ENCODE data around the gene SOWAHB.

The SOWAHB gene

DNA sequence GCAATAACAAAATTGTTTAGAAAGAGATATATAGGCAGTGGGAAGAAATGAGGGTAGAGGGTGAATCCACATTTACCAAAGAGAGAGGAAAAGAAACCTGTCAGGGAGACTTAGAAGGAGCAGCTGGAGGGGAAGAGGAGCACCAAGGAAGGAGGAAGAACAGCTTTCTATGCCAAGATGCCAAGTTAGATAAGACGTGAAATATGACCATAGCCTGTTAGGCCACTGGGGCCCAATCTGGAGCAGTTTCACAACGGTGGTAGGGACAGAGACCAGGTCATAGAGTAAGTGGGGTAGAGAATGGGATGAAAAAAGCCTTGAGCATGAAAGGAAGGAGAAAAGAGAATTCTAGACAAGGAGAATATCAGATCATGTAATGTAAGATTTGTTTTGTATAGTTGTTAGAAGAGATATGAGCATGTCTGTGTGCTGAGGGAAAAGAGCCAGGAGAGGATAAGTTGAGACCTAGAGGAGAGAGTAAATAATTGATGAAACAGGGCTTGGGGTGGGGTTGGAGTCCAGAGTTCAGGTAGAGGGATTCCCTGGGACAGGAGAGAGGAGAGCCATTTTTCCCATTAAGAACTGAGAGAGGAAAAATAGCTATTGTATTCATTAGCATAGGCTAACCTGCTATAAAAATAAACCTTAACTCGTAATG lies 4.4 kb upstream of the SOWAHB start:
- no peaks in the 10 kb centered on the region for H3K9me3 Mint-ChIP-seq
- no peak overlapping the region for H3K4me3 Mint-ChIP-seq
- H3K27me3 Mint-ChIP-seq: peaks cover 25% of the 10 kb centered on the region
- no peak overlapping the region for H3K27ac Mint-ChIP-seq
- peaks cover 10% of the 10 kb centered on the region for H3K4me1 Mint-ChIP-seq (ENCODE audit: low read depth)
- no peaks in the 10 kb centered on the region for H3K36me3 Mint-ChIP-seq (ENCODE audit: low read depth)
- DNase-seq: no peak

DNA sequence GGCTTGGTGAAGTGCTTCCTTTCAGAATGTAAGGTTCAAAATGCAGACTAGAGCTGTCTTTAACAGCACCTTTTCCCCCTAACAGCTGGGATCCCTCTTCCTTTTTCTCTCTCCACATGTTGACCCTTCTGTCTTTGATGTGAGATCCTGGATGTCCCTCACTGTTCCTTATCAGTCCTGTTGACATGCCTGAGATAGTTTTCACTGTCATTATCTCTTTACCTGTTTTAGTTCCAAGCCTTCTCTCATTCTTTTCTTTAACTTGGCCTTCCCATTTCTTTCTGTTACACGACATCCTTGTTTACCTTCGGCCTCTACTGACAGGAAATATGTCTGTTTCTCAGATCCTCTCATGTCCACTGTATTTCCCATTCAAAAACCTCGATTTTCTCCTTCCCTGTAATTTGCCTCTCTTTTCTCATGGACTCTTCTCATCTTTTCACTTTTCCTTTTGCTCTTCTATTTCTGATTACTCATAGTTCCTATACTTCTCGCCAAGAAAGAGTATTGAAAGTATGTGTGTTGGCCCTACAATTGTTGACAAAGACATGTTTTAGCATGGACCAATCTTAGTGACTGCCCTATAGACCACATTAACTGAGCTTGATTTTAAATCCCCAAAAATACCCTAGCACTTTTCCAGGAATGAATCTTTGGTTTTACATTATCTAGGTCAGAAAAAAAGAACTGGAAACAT lies 1.2 kb upstream of the SOWAHB start:
- Mint-ChIP-seq H3K27ac (no peak overlapping the region), H3K9me3 (no peaks in the 10 kb centered on the region), H3K27me3 (peaks cover 50% of the 10 kb centered on the region), H3K4me3 (no peak overlapping the region), H3K4me1 (ENCODE audit: low read depth) (peaks cover 10% of the 10 kb centered on the region), H3K36me3 (ENCODE audit: low read depth) (no peaks in the 10 kb centered on the region)
- no peak for DNase-seq

DNA sequence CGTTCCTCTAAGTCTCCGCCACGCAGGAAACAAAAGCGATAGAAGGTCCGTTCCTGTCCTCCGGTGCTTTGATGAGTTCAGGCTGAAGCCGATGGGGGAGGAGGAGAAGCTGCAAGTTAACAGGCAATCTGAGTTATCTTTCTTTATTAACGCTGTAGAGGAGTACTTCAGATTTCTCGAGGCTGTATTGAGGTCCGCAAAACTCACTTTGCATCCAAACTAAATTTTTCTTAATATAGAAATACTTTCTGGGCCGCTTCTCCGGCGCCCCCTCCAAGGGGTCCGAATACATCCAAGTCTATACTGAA lies 395 bp upstream of the SOWAHB start:
- peak overlapping the region; percentile 64 for H3K4me3 Mint-ChIP-seq
- no peaks in the 10 kb centered on the region for H3K36me3 Mint-ChIP-seq (ENCODE audit: low read depth)
- no peak for DNase-seq
- H3K4me1 Mint-ChIP-seq (ENCODE audit: low read depth): peaks cover 10% of the 10 kb centered on the region
- H3K9me3 Mint-ChIP-seq: no peaks in the 10 kb centered on the region
- H3K27ac Mint-ChIP-seq: no peak overlapping the region
- peaks cover 51% of the 10 kb centered on the region for H3K27me3 Mint-ChIP-seq

DNA sequence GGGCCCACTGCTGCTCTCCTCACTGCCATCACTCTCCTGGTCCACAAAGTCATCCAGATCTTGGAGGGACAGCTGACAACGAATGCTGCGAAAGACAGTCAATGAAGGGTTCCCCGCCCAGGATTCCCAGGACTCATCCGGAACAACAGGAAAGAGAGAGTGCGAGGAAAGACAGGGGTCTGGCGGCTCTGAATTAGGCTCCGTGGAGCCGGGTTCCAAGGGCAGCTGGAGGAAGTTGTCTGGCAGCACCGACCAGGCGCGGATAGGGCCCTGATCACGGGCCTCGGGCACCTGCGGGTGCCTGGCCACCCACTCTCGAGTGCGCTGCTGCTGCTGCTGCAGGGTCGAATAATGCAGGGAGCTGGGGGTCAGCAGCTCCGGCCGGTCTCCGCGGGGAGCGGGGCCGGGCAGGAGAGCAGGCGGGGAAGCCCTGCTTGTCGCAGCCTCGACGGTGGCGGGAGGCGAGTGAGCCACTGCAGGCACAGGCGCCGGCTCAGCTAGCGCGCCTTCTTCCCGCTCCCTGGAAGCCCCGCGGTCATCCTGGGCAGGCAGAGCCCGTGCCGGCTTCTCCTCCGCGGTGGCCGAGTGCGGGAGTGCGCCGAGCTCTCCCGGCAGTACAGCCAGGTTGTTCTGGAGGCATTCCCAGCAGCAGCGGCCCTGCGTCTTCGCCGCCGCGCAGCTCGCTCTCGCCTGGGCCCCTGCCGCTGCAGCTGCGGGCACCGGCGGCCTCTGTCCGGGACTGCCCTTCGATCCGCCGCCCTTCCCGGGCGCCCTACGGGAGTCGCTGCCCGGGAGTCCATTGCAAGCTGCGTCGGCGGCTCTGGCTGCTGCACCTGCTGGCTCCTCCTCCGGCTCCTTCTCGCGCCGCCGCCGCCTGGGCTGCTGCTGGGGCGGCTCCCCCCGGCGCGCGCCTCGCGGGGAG lies 1.1 kb downstream of the SOWAHB start:
- Mint-ChIP-seq H3K27ac (no peak overlapping the region), H3K36me3 (ENCODE audit: low read depth) (no peaks in the 10 kb centered on the region), H3K9me3 (no peaks in the 10 kb centered on the region), H3K4me3 (no peak overlapping the region), H3K27me3 (peaks cover 62% of the 10 kb centered on the region), H3K4me1 (ENCODE audit: low read depth) (peaks cover 10% of the 10 kb centered on the region)
- DNase-seq: peak; percentile 57

DNA sequence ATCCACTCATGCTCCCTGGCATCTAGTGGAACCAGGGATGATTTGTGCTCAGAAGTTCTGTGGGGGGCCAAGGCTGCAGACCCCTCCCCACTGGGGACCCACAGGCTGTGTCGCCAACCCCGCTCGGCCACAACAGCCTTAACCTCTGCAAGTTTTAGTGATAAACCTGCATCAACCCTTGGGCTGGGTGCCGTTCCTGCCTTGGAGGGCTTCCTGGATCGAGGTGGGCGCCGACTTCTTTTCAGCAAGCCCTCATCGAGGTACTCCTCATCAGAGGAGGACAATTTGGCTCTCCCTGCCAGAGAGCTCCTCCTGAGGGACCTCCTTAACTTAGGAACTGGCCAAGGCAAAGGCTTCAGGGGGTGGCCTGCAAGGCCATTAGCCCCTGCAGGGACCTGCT lies 1.9 kb downstream of the SOWAHB start:
- no peak for DNase-seq
- Mint-ChIP-seq H3K9me3 (no peaks in the 10 kb centered on the region), H3K4me1 (ENCODE audit: low read depth) (peaks cover 10% of the 10 kb centered on the region), H3K36me3 (ENCODE audit: low read depth) (no peaks in the 10 kb centered on the region), H3K27me3 (peaks cover 66% of the 10 kb centered on the region), H3K4me3 (no peak overlapping the region), H3K27ac (no peak overlapping the region)

DNA sequence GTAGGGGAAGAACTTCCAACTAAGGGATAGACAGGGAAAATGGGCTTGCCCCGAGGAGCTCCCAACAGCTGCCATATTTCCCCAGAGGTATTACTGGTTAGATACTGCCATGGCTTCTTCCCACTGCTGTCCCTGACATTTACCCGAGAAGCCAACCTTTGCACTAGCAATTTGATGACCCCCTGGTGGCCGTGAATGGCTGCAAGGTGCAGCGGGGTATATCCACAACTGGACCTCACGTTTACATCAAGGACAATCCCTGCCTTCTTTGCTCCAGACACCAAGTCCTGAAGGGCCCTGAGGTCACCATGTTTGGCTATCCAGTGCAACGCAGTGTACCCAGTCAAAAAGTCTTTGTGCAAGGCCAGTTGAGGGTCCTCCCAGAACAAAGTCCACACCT lies 2.3 kb downstream of the SOWAHB start:
- peaks cover 70% of the 10 kb centered on the region for H3K27me3 Mint-ChIP-seq
- no peaks in the 10 kb centered on the region for H3K9me3 Mint-ChIP-seq
- H3K4me3 Mint-ChIP-seq: no peak overlapping the region
- no peak for DNase-seq
- no peak overlapping the region for H3K27ac Mint-ChIP-seq
- no peaks in the 10 kb centered on the region for H3K36me3 Mint-ChIP-seq (ENCODE audit: low read depth)
- H3K4me1 Mint-ChIP-seq (ENCODE audit: low read depth): peaks cover 10% of the 10 kb centered on the region

DNA sequence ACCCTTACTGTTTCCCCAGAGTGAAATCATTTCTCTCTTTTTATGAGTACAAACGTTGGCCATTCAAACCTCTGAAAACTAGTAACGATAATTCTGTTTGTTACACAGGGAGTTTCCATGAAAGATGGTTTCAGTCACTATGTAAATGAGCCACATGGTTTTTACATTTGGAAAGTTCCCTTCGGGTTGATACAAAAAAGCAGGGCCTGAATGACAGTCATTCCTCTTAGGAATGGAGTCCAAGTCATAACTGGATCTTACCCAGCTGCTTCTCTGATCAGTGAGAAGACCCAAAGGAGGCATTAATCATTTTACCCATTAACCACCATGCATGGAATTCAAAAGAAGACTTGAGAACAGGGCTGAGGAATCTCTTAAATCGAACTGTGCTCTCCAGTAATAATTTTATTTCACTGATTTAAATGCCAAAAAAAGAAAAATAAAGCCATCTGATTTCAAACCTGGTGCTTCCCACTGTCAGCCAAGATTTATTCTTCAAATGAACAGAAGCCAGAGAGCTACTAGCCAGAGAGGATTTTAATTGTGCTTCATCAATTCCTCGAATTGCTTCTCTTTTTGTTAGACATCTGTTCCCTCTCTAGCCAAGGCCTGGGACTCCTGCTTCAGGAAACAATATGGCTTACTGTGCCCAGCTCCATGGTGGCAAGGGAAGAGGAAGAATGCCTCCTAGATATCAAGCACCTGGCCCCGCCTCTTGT lies 3.2 kb downstream of the SOWAHB start:
- Mint-ChIP-seq H3K4me3 (no peak overlapping the region), H3K9me3 (no peaks in the 10 kb centered on the region), H3K27me3 (peaks cover 63% of the 10 kb centered on the region), H3K27ac (no peak overlapping the region), H3K36me3 (ENCODE audit: low read depth) (no peaks in the 10 kb centered on the region), H3K4me1 (ENCODE audit: low read depth) (peaks cover 10% of the 10 kb centered on the region)
- no peak for DNase-seq

DNA sequence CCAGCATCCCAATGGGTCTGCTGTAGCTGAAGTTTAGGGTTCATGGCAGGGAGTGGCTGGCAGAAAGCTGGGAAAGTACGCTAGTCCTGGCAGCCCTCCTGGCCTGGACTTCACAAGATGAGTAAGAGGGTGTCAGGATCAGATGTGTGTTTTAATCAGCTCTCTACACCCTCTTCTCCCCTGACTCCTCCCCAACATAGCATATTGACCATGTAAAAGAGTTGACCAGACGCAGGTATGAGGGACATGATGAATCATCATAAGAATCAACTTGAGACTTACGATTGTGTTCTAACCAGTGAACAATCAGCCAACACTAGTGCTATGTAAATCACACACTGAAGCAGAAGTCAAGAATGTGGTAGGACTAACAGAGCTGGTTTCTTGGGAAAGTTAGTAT lies 5.3 kb downstream of the SOWAHB start:
- H3K4me1 Mint-ChIP-seq (ENCODE audit: low read depth): no peaks in the 10 kb centered on the region
- no peaks in the 10 kb centered on the region for H3K36me3 Mint-ChIP-seq (ENCODE audit: low read depth)
- peaks cover 47% of the 10 kb centered on the region for H3K27me3 Mint-ChIP-seq
- H3K27ac Mint-ChIP-seq: no peak overlapping the region
- no peak overlapping the region for H3K4me3 Mint-ChIP-seq
- DNase-seq: no peak
- H3K9me3 Mint-ChIP-seq: no peaks in the 10 kb centered on the region

DNA sequence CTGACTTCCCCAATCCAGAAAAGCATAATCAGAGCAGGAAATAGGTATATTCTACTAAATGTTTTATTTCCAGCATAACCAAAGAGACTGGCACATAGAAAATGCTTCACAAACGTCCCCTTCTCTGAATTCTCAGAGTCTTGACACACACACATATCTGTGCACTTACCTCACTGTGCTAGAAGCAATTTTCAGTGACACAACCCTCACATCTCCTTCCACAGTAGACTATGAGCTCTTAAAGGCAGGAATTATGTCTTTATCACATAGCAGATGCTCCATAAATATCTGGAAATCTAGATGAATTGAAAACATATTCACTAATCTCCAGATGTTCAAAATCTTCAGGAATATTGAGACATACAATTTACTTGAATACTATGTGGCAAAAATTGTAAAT lies 5.9 kb downstream of the SOWAHB start:
- Mint-ChIP-seq H3K27ac (no peak overlapping the region), H3K4me1 (ENCODE audit: low read depth) (no peaks in the 10 kb centered on the region), H3K27me3 (peaks cover 45% of the 10 kb centered on the region), H3K36me3 (ENCODE audit: low read depth) (no peaks in the 10 kb centered on the region), H3K4me3 (no peak overlapping the region), H3K9me3 (no peaks in the 10 kb centered on the region)
- DNase-seq: no peak

DNA sequence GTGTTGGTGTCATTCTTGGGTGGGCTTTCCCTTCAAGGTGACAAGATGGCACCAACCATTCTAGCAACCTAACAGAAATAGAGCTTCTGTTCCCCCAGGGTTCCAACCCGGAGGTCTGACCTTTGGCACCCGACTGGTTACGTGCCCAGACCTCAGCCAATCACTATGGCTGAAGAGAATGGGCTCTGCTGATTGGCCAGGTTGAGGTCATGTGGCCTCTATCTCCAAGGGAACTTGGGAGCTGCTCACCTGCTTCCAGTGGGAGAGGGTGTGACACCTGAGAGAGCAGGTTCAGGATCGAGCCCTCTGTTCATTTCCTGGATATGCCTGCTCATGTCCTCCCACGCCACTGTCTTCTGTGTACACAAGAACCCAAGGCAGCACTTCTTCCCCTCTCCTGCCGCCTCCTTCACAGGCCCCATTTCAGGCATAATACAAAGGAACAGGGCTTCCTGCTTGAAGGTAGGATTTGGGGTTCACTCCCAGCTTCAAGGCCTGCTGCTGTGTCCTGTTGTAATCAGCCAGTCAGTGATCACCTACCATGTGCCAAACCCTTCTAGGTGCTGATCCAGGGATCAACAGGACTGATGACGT lies 11.0 kb downstream of the SOWAHB start:
- H3K4me3 Mint-ChIP-seq: no peak overlapping the region
- H3K36me3 Mint-ChIP-seq (ENCODE audit: low read depth): no peaks in the 10 kb centered on the region
- H3K27ac Mint-ChIP-seq: no peak overlapping the region
- no peaks in the 10 kb centered on the region for H3K9me3 Mint-ChIP-seq
- H3K27me3 Mint-ChIP-seq: peaks cover 8% of the 10 kb centered on the region
- H3K4me1 Mint-ChIP-seq (ENCODE audit: low read depth): no peaks in the 10 kb centered on the region
- DNase-seq: no peak

DNA sequence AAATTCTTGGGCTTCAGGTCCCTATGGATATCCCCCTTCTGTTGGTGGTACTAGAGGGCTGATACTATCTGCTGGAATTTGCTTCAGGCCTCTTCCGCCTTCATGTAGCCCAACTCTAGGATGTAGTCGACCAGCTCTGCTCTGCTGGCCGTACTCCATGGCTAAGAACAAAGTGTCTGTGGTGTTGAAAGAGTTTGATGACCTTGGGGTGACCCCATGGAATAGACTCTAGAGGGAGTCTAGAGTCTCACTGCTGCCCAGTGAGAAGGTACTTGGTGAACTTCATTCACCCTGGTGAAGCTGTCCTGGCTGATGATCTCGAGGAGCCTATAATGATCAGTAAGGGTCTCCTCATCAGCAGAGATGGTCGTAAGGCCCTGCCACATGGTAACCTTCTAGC lies 11.7 kb downstream of the SOWAHB start:
- Mint-ChIP-seq H3K4me3 (no peak overlapping the region), H3K27ac (no peak overlapping the region), H3K4me1 (ENCODE audit: low read depth) (no peaks in the 10 kb centered on the region), H3K27me3 (peaks cover 5% of the 10 kb centered on the region), H3K9me3 (no peaks in the 10 kb centered on the region), H3K36me3 (ENCODE audit: low read depth) (no peaks in the 10 kb centered on the region)
- DNase-seq: no peak

DNA sequence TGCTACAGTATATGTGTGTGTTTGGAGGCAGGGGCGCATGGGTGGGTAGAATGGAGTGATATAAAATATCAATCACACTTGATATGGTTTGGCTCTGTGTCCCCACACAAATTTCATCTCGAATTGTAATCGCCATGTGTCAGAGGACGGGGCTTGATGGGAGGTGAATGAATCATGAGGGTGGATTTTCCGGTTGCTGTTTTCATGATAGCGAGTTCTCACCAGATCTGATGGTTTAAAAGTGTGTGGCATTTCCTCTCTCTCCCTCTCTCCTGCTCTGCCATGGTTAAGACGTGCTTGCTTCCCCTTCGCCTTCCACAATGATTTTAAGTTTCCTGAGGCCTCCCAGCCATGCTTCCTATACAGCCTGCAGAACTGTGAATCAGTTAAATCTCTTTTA lies 14.8 kb downstream of the SOWAHB start:
- H3K4me1 Mint-ChIP-seq (ENCODE audit: low read depth): no peaks in the 10 kb centered on the region
- H3K4me3 Mint-ChIP-seq: no peak overlapping the region
- no peak overlapping the region for H3K27ac Mint-ChIP-seq
- no peaks in the 10 kb centered on the region for H3K9me3 Mint-ChIP-seq
- H3K27me3 Mint-ChIP-seq: peaks cover 12% of the 10 kb centered on the region
- no peaks in the 10 kb centered on the region for H3K36me3 Mint-ChIP-seq (ENCODE audit: low read depth)
- no peak for DNase-seq

DNA sequence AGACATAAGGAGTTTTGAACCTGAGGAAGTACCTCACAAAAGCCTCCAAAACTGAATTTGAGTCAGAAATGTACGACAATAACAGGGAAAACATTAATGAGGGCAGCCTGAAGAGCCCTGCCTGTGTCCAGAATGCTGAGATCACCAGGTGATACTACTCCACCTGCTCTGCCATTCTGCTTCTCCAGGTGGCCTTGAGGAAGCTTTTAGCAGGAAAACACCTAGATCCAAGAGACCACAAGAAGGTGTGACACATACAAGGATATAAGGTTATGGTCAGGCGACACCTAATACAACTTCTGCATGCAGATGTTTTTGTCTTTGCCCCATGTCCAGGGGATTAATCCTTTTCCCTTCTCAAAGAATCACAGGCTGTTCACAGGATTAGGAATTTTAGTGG lies 15.3 kb downstream of the SOWAHB start:
- H3K27me3 Mint-ChIP-seq: peaks cover 16% of the 10 kb centered on the region
- H3K36me3 Mint-ChIP-seq (ENCODE audit: low read depth): no peaks in the 10 kb centered on the region
- H3K4me3 Mint-ChIP-seq: no peak overlapping the region
- H3K4me1 Mint-ChIP-seq (ENCODE audit: low read depth): no peaks in the 10 kb centered on the region
- no peak for DNase-seq
- no peak overlapping the region for H3K27ac Mint-ChIP-seq
- H3K9me3 Mint-ChIP-seq: no peaks in the 10 kb centered on the region

DNA sequence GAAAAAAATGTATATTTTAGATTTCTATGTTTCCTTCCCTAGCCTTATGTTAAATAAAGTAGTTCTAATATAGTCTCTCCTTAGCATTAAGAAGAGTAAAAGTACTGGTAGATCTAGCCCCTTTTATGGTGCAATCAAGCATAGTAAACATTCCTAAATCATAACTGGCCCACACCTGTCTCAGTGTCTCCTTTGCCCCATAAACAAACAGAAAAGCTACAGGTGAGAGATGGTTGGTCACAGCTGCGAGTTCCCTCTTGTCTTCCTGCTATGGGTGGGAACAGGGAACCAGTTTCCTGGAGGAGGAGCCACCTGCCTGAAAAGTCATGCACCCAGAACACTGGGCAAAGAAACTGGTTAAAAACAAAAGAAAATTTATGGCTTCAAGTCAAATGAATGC lies 16.6 kb downstream of the SOWAHB start:
- peaks cover 19% of the 10 kb centered on the region for H3K27me3 Mint-ChIP-seq
- H3K36me3 Mint-ChIP-seq (ENCODE audit: low read depth): no peaks in the 10 kb centered on the region
- H3K27ac Mint-ChIP-seq: no peak overlapping the region
- no peak for DNase-seq
- H3K9me3 Mint-ChIP-seq: no peaks in the 10 kb centered on the region
- no peaks in the 10 kb centered on the region for H3K4me1 Mint-ChIP-seq (ENCODE audit: low read depth)
- no peak overlapping the region for H3K4me3 Mint-ChIP-seq

Measured in activated T-cell treated with anti-CD3 and anti-CD28 coated beads, Interleukin-2, amount 50 U/mL, for 24 hours (primary cell).